DND-41 (cell line): ENCODE results near the gene ACLY.

ENCODE experiments used
- CTCF ChIP-seq: IDR thresholded peaks from 2 replicates; pipeline ENCODE4 v1.5.1; 2012; ENCODE audit warnings: borderline replicate concordance, low read length, moderate library complexity, mild to moderate bottlenecking; ENCODE audit not compliant: poor library complexity, severe bottlenecking; ENCODE audit errors: extremely low read depth
- EZH2 ChIP-seq: IDR thresholded peaks from 3 replicates; pipeline ENCODE4 v1.6.1; 2012; ENCODE audit warnings: borderline replicate concordance, low read depth, mild to moderate bottlenecking, moderate library complexity, low read length, inconsistent platforms; ENCODE audit not compliant: severe bottlenecking

GRCh38 chr17:41824086-41824485 is 94.7 kb downstream of the ACLY start:
- TF ChIP-seq CTCF (no peak), EZH2 (no peak)
